ENCODE measurements around the gene TRAF3IP3.

DNA sequence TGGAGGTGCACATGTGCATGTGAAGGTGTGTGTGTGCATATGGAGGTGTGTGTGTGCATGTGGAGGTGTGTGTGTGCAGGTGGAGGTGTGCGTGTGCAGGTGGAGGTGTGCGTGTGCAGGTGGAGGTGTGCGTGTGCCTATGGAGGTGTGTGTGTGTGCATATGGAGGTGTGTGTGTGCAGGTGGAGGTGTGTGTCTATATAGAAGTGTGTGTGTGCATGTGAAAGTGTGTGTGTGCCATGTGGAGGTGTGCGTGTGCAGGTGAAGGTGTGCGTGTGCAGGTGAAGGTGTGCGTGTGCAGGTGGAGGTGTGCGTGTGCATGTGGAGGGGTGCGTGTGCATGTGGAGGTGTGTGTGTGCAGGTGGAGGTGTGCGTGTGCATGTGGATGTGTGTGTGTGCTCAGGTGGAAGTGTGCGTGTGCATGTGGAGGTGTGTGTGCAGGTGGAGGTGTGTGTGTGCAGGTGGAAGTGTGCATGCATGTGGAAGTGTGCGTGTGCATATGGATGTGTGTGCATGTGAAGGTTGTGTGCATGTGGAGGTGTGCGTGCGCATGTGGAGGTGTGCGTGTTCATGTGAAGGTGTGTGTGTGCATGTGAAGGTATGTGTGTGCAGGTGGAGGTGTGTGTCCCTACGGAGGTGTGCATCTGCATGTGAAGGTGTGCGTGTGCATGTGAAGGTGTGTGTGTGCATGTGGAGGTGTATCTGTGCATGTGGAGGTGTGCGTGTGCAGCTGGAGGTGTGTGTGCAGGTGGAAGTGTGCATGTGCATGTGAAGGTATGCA lies 15.0 kb downstream of the TRAF3IP3 start:
- TF ChIP-seq, protein P1, sequence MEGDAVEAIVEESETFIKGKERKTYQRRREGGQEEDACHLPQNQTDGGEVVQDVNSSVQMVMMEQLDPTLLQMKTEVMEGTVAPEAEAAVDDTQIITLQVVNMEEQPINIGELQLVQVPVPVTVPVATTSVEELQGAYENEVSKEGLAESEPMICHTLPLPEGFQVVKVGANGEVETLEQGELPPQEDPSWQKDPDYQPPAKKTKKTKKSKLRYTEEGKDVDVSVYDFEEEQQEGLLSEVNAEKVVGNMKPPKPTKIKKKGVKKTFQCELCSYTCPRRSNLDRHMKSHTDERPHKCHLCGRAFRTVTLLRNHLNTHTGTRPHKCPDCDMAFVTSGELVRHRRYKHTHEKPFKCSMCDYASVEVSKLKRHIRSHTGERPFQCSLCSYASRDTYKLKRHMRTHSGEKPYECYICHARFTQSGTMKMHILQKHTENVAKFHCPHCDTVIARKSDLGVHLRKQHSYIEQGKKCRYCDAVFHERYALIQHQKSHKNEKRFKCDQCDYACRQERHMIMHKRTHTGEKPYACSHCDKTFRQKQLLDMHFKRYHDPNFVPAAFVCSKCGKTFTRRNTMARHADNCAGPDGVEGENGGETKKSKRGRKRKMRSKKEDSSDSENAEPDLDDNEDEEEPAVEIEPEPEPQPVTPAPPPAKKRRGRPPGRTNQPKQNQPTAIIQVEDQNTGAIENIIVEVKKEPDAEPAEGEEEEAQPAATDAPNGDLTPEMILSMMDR (IDR thresholded peaks at IDR 0.05): no peak
- no peak for TF ChIP-seq POLR2AphosphoS5 (IDR thresholded peaks at IDR 0.05)
